ENCODE results near the gene TWSG1.
"Not testable (repeated sequence)": the region's sequence is repeated elsewhere in the genome, so short reads cannot be mapped to it uniquely, and the experiment has no call there.

TWSG1 gene

DNA sequence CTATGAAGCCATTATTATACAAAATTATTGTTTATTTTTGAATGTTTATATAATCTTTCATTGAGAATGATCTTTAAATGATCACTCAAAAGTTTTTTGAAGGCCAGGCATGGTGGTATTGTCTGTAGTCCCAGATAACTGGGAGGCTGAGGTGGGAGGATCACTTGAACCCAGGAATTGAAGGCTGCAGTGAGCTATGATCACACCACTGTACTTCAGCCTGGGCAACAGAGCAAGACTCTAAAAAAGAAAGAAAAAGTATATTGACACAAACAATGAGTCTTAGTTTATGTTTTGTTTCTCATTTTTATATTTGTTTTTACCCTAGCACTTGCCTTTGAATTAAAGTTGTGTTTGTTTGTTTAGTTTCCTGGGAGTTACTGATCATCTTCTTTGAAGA is 2.3 kb downstream of the TWSG1 start:
- DNase-seq, result no peak

DNA sequence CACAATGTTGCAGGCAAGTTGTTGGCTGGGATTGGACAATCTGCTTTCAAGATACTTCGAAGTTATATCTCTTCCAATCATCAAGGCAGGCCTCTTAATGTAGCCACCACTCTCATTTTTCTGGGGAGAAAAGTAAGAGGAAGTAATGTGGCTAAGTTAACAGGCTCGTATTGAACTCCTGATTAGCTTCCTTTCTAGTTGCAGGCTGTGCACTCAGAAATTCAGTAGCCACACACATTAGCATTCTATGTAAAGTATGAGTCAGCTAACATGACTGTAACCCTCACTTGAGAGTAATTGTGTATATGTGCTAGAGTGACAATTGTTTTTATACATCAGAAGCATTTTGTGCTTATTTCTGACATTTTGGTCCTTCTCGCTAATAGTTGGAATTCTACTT is 3.3 kb downstream of the TWSG1 start:
- DNase-seq, result no peak

DNA sequence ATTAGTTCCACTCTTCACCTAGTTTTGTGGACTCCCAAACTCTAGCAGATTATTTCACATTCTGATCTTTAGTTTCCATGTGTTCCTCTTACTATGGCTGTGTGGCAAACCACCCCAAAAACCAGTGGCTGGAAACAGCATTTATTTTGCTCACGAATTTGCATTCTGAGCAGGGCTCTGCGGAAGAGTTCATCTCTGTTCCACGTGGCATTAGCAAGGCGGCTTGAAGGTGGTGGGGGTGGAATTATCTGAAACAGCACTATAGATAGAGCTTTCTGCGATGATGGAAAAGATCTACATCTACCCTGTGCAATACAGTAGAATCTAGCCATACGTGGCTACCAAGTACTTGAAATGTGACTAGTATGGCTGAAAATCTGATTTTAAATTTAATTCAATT is 5.9 kb downstream of the TWSG1 start:
- DNase-seq, result no peak

- no peak for DNase-seq
Observed at GRCh38 chr18:9343577-9343976, 9.0 kb downstream of the TWSG1 start.

- DNase-seq, result no peak
Observed at GRCh38 chr18:9346775-9347174, 12.2 kb downstream of the TWSG1 start.

- DNase-seq, result peak in 1 of 2 experiments; percentile 35
Observed at GRCh38 chr18:9348079-9348671, 13.6 kb downstream of the TWSG1 start.

DNA sequence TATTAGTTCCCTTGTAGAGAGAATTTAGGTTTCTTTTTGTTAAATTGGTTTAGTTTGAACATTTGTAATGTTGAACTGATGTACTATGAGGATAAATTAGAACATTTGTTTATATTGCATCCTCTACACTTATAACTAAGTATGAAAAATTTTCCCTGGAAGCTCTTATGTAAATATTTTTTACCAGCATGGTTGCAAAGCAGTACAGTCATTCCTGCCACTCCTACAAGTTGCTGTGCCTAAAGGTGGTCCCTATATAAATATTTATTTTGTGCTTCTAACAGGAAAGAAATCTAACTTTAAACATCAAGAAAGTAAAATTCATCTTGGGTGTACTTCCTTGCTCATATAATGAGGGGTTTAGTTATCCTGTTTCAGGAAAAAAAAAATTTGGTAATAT is 14.2 kb downstream of the TWSG1 start:
- no peak for DNase-seq

GRCh38 chr18:9353596-9353995 is 19.0 kb downstream of the TWSG1 start:
- no peak for DNase-seq

- no peak for DNase-seq
Observed at GRCh38 chr18:9354256-9354655, 19.7 kb downstream of the TWSG1 start.

DNA sequence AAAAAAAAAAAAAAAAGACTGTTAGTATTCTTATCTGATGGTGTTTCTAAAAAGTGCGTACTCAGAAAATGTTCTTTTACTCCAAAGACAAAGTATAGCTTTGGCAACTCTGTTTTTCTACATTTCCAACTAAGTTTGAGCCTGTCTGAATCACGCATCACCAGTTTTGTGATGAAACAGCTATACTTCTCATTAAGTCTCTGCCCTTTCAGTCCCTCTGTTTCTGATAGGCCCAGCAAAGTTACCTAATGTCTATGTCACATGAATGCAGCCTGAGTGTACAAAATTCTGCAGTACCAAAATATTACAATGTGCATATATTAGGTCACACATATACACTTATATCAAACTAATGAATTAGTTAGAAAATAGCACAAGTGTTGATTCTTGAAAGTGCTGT is 22.4 kb downstream of the TWSG1 start:
- DNase-seq, result no peak

DNA sequence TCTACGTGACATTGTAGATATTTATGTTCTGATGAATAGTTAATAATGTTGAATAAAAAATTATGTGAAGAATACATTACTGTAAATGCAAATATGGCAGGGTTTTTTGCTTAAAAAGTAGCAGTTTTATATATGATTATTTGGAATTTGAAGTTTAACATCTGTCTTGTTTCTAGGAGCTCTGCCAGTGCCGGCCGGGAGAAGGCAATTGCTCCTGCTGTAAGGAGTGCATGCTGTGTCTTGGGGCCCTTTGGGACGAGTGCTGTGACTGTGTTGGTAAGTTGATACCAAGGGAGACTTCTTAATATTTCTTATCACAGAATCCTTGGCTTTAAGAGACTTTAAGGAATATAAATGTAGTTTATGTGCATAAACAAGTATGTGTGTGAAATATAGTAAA is 25.2 kb downstream of the TWSG1 start:
- DNase-seq, result no peak

GRCh38 chr18:9361191-9361590 is 26.6 kb downstream of the TWSG1 start:
- DNase-seq, result no peak

DNA sequence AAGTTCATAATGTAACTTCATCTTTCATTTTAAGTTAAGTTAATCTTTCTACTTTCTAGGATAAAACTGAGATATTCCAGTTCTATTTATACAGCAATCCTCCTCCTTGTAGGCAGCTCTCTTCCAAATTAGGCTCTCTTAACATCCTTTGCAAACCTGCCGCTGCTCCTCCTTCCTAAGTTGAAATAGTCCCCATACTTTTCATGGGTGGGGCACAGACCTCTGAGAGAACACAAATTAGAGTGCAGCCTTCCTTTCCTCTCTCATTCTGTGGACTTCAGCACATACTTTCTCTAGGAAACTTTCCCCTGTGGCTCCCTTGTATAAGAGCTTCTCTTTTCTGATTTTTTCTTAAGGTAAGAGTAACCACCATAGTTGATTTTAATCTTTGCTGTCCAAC is 28.3 kb downstream of the TWSG1 start:
- no peak for DNase-seq

DNA sequence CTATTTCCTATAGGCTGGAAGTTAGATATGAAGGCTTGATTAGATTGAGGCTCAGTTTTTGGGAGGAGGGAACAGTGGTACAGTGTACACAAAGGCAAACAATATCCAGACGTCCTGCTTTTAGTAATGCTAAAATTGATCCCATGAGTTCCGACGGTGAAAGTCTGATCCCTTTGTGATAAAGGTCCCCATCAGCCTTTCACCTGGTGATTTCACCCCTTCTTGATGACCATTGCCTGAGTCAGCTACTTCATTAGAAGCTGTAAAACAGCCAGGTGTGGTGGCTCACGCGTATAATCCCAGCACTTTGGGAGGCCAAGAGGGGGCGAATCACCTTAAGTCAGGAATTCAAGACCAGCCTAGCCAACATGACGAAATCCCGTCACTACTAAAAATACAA is 29.7 kb downstream of the TWSG1 start:
- DNase-seq, result no peak

DNA sequence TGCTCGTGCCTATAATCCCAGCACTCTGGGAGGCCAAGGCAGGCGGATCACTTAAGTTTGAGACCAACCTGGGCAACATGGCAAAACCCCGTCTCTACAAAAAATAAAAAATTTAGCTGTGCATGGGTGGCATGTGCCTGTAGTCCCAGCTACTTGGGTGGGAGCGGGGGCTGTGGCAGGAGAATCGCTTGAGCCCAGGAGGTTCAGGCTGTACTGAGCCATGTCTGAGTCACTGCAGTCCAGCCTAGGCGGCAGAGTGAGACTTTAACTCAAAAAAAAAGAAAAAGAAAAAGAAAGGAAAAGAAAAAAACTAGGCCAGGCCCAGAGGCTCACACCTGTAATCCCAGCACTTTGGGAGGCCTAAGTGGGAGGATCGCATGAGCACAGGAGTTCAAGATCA is 30.8 kb downstream of the TWSG1 start:
- no peak for DNase-seq

DNA sequence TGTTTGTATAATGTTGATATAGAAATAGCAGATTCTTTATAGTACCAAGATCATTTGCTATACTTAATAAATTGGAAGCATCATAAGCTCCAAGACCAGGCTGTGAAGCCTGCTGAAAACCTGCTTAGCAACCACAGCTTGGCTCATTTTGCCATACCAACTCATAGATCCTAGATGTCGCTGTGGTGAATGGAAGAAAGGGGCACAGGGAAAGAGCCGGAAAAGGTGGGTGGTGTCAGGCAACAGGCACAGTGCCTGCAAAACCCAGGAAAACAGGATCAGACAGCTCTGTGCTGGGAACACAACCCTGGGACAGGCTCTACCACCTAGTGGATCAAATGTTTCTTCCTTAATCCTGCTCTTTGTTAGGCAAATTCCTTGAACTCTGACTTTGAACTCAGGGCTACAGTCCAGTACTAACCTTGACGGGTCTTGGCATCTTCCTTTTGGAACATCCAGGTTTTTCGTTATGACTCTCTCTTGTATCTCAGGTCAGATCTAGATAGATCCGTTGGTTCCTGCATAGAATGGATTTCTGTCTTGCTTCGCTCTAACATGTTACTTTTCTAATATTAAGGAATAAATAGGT is 31.6 kb downstream of the TWSG1 start:
- DNase-seq, result peak in 1 of 2 experiments; percentile 21

GRCh38 chr18:9373254-9373653 is 38.7 kb downstream of the TWSG1 start:
- not testable (repeated sequence) for DNase-seq

GRCh38 chr18:9379118-9379517 is 44.5 kb downstream of the TWSG1 start:
- DNase-seq, result no peak

DNA sequence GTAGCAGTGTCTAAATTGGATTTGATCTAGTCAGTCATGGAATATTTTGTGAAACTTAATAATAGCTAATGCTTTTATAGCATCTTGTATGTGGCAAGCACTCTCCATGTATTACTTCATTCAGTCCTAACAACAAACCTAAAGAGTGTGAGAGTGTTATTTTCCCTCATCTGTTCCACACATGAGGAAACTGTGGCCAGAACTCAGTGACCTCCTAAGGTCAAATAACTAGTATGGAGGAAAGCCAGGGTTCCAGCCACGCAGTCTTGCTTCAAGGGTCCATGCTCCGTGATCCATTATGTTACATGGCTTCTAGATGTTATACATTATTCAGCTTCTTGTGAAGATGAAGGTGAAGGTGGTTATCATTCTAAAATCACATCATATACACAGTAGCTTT is 45.5 kb downstream of the TWSG1 start:
- DNase-seq, result no peak

- DNase-seq, result no peak
Observed at GRCh38 chr18:9380621-9381395, 46.2 kb downstream of the TWSG1 start.

DNA sequence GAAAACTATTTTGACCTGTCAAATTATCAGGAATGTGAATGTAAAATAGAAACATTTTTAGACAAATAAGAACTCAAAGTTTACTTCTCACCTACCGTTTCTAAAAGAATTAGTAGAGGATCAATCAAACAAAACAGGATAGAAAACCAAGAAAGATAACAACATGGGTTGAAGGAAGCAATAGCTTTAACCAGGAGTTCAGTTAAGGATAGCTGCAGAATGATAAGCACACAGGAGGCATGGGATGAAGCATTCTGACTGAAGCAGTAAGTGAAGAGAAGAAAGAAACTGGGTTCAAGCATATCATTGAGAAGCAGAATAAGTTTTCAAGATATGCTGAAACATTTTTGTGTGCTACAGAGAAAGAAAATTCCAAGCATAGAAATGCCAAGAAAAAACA is 52.3 kb downstream of the TWSG1 start:
- DNase-seq, result no peak

GRCh38 chr18:9387891-9388290 is 53.3 kb downstream of the TWSG1 start:
- DNase-seq, result no peak

DNA sequence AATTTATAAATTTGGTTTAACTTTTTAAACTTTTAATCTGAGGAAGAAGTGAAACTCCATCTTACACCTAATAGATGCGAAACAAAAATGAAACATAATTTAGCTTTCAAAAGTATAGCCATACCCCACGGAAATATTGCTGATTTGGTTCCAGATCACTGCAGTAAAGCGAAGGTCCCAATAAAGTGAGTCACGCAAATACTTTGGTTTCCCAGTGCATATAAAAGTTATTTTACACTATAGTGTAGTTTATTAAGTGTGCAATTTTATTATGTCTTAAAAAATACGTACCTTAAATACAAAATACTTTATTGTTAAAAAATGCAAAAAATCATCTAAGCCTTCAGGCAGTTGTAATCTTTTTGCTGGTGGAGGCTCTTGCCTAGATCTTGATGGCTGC is 55.1 kb downstream of the TWSG1 start:
- no peak for DNase-seq

DNA sequence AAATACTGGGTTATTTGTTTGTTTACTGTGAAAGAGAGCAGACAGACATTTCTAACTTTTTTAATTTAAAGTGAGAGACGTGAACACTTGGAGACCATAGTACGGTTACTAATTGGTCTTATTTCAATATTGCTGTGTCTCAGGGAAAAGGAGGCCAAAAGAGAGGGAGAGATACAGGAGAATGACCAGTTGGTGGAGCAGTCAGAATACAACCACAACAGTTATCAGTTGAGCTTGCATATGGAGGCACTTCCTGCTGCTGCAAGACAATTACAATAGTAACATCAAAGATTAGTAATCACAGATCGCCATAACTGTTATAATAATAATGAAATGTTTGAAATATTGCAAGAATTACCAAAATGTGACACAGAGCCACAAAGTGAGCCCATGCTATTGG is 58.2 kb downstream of the TWSG1 start:
- DNase-seq, result no peak

DNA sequence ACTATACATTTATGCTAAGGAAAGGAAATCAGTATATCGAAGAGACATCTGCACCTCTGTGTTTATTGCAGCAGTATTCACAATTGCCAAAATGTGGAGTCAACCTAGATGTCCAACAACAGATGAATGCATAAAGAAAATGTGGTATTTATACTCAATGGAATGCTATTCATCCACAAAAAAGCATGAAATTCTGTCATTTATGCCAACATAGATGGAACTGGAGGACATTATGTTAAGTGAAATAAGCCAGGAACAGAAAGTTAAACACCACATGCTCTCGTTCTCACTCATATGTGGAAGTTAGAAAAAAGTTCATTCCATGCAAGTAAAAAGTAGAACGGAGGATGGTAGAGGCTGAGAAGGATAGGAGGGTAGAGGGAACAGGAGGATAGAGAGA is 59.5 kb downstream of the TWSG1 start:
- DNase-seq, result no peak
